ENCODE results near the gene DNA2.

The DNA2 gene

GRCh38 chr10:68424454-68425014 is 47.2 kb downstream of the DNA2 start:
- Histone ChIP-seq H3K27ac (ENCODE audit: low read depth, low read length, poor library complexity, severe bottlenecking) (no peak overlapping the region), H4K20me1 (ENCODE audit: insufficient read depth, low read length) (no peaks in the 10 kb centered on the region), H3K36me3 (ENCODE audit: insufficient read depth, low read length) (peaks cover 84% of the 10 kb centered on the region), H3K4me2 (ENCODE audit: low read length) (no peak overlapping the region), H3K4me3 (ENCODE audit: low read depth, low read length, poor library complexity, severe bottlenecking) (no peak overlapping the region), H3K27me3 (ENCODE audit: insufficient read depth, low read length) (no peaks in the 10 kb centered on the region), H3K9ac (ENCODE audit: low read length) (no peak overlapping the region), H3K4me1 (ENCODE audit: insufficient read depth, low read length, severe bottlenecking) (no peaks in the 10 kb centered on the region), H3K9me3 (ENCODE audit: low read length) (no peaks in the 10 kb centered on the region), H3F3A (ENCODE audit: insufficient read depth, low read length) (no peaks in the 10 kb centered on the region), H2AFZ (ENCODE audit: low read length) (no peak overlapping the region), H3K79me2 (ENCODE audit: insufficient read depth, low read length) (0 out of 2 replicates have a peak, but pooled peaks cover 3% of the 10 kb centered on the region), H3K9me2 (ENCODE audit: low read depth, low read length) (no peaks in the 10 kb centered on the region)
- TF ChIP-seq EZH2 (IDR thresholded peaks at IDR 0.05; ENCODE audit: borderline replicate concordance, low read length) (no peak), CTCF (IDR thresholded peaks at IDR 0.05; ENCODE audit: low read length) (no peak)

DNA sequence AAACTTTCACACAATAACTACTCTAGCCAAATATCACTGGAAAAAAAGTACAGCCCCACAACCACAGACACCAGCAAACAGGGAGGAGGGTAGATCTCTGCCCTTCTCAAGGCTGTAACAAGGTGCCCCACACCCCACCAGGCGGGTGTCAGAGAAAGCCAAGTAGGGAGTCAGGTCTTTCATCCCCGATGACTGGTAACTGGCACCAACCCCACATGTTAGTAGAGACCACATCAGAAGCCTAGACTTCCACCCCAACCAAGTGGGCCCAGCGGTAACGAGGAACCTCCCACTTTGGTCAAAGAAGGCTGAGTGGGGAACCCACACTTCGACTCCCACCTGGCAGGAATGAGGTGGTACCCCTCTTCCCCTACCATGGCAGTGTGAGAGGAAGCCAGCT is 48.3 kb downstream of the DNA2 start:
- H3K27me3 ChIP-seq (ENCODE audit: insufficient read depth, low read length): no peaks in the 10 kb centered on the region
- H3K4me3 ChIP-seq (ENCODE audit: low read depth, low read length, poor library complexity, severe bottlenecking): no peak overlapping the region
- H3K4me1 ChIP-seq (ENCODE audit: insufficient read depth, low read length, severe bottlenecking): no peaks in the 10 kb centered on the region
- H3K36me3 ChIP-seq (ENCODE audit: insufficient read depth, low read length): peaks cover 87% of the 10 kb centered on the region
- H2AFZ ChIP-seq (ENCODE audit: low read length): no peak overlapping the region
- no peak for TF ChIP-seq EZH2 (IDR thresholded peaks at IDR 0.05; ENCODE audit: borderline replicate concordance, low read length)
- TF ChIP-seq CTCF (IDR thresholded peaks at IDR 0.05; ENCODE audit: low read length): no peak
- H4K20me1 ChIP-seq (ENCODE audit: insufficient read depth, low read length): no peaks in the 10 kb centered on the region
- H3K9me3 ChIP-seq (ENCODE audit: low read length): no peaks in the 10 kb centered on the region
- H3F3A ChIP-seq (ENCODE audit: insufficient read depth, low read length): no peaks in the 10 kb centered on the region
- H3K27ac ChIP-seq (ENCODE audit: low read depth, low read length, poor library complexity, severe bottlenecking): no peak overlapping the region
- H3K9ac ChIP-seq (ENCODE audit: low read length): no peak overlapping the region
- H3K4me2 ChIP-seq (ENCODE audit: low read length): no peak overlapping the region
- 0 out of 2 replicates have a peak, but pooled peaks cover 3% of the 10 kb centered on the region for H3K79me2 ChIP-seq (ENCODE audit: insufficient read depth, low read length)
- H3K9me2 ChIP-seq (ENCODE audit: low read depth, low read length): no peaks in the 10 kb centered on the region

GRCh38 chr10:68419376-68419775 is 52.4 kb downstream of the DNA2 start:
- Histone ChIP-seq H3K27ac (ENCODE audit: low read depth, low read length, poor library complexity, severe bottlenecking) (no peak overlapping the region), H2AFZ (ENCODE audit: low read length) (no peak overlapping the region), H3K9me2 (ENCODE audit: low read depth, low read length) (no peaks in the 10 kb centered on the region), H3K79me2 (ENCODE audit: insufficient read depth, low read length) (0 out of 2 replicates have a peak, but pooled peaks cover 3% of the 10 kb centered on the region), H3K4me3 (ENCODE audit: low read depth, low read length, poor library complexity, severe bottlenecking) (no peak overlapping the region), H3F3A (ENCODE audit: insufficient read depth, low read length) (no peaks in the 10 kb centered on the region), H3K4me2 (ENCODE audit: low read length) (no peak overlapping the region), H3K27me3 (ENCODE audit: insufficient read depth, low read length) (no peaks in the 10 kb centered on the region), H3K9ac (ENCODE audit: low read length) (no peak overlapping the region), H3K36me3 (ENCODE audit: insufficient read depth, low read length) (peaks cover 92% of the 10 kb centered on the region), H4K20me1 (ENCODE audit: insufficient read depth, low read length) (no peaks in the 10 kb centered on the region), H3K4me1 (ENCODE audit: insufficient read depth, low read length, severe bottlenecking) (no peaks in the 10 kb centered on the region), H3K9me3 (ENCODE audit: low read length) (no peaks in the 10 kb centered on the region)
- TF ChIP-seq EZH2 (IDR thresholded peaks at IDR 0.05; ENCODE audit: borderline replicate concordance, low read length) (no peak), CTCF (IDR thresholded peaks at IDR 0.05; ENCODE audit: low read length) (no peak)
